ENCODE results near the gene DES.

DNA sequence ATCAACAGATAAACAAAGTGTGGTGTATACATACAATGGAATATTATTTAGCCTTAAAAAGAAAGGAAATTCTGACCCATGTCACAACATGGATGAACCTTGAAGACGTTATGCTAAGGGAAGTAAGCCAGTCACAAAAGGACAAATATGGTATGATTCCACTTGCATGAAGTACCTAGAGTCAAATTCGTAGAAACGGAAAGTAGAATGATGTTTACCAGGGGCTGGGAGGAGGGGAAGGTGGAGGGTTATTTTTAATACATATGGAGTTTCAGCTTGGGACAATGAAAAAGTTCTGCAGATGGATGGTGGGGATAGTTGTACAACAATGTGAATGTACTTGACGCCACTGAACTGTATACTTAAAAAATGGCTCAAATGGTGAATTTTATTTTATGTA is 3.3 kb upstream of the DES start:
- TF ChIP-seq POLR2A (IDR thresholded peaks at IDR 0.05; ENCODE audit: low read length) = no peak
- no peak for TF ChIP-seq GATA1 (IDR thresholded peaks at IDR 0.05; ENCODE audit: low read depth, low read length)

Measured in erythroblast (primary cell).